HG02981 (cell line): ENCODE data around the gene TTLL1.
"Not testable (repeated sequence)": the region's sequence is repeated elsewhere in the genome, so short reads cannot be mapped to it uniquely, and the experiment has no call there.

Experiments used
- ATAC-seq: cut with Tn5 transposase; IDR thresholded peaks from one replicate; pipeline ENCODE4 v1.9.1; 2021; ENCODE audit warnings: mild to moderate bottlenecking, moderate library complexity; ENCODE audit not compliant: unreplicated experiment

TTLL1 gene

DNA sequence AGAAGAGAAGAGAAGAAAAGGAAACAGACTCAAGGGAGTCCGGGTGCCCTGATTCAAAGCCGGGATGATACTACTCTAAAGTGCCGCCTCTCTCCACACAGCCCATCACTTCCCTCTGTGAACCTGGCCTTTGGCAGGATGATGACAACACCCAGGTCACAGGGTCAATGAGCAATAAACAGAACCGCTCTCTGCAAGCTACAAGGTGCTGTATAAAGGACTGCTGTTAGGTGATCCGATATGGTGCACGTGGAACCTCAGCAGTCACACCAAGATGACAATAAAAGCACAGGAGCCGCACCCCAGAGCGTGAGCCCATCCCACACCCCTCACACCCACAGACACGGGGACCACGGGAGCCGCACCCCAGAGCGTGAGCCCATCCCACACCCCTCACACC is 10.7 kb downstream of the TTLL1 start:
- no peak for ATAC-seq

- no peak for ATAC-seq
Observed at GRCh38 chr22:43077121-43077877, 11.9 kb downstream of the TTLL1 start.

DNA sequence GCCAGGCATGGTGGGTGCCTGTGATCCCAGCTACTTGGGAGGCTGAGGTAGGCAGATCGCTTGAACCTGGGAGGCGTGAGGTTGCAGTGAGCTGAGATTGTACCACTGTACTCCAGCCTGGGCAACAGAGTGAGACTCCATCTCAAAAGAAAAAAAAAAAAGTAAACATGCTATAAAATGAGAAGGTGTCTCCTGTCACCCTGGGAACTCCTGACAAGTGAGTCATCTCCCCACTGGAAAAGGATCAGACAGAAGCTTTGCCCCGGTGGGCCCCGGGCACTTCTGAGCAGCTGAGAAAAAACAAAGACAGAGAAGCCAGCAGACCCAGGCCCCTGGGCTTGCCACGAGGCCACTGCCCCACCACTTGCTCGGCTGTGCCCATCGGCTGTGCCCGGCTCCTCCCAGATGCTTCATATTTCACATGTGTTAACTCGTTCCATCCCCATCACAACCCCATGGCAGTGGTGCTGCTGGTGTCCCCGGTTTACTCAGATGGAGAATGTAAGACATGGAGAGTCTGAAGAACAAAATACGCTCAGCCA is 22.3 kb downstream of the TTLL1 start:
- no peak for ATAC-seq

GRCh38 chr22:43066134-43066533 is 23.1 kb downstream of the TTLL1 start:
- ATAC-seq: no peak

GRCh38 chr22:43060183-43060582 is 29.0 kb downstream of the TTLL1 start:
- no peak for ATAC-seq

DNA sequence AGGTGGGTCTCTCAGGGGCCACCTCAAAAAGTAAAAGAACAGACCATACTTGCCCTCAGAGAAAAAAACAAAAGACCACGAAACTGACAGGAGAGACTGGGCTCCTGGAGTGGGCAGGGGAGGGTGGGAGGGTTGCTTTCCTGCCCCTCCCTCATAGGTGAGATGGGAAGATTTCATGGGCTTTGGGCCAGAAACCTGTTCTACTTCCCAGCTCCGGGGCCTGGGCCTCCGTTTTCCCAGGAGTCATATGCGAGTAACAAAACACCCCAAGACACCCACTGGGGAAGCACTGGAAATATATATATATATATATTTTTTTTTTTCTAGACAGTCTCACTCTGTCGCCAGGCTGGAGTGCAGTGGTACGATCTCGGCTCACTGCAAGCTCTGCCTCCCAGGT is 31.6 kb downstream of the TTLL1 start:
- ATAC-seq: no peak

DNA sequence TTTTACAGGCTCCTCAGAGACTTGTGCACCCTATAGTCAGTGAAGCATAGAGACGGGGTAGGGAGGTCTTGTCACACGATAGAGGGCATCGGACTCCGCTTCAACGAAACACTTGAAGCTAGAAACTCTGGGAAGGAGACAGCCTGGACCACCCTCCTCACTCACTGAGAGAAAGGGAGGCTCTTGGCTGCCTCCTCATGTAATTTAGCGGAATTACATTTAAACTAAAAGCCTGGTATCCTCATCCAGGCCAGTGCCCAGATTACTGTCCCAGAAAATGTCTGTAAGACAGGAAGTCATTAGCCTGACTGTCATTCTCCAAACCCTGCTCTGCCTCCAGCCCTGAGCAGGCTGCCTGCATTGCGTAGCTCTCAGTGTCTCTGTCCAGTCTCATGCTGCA is 36.0 kb downstream of the TTLL1 start:
- no peak for ATAC-seq

GRCh38 chr22:43050995-43051394 is 38.2 kb downstream of the TTLL1 start:
- no peak for ATAC-seq

- ATAC-seq: no peak
Observed at GRCh38 chr22:43047605-43048004, 41.6 kb downstream of the TTLL1 start.

GRCh38 chr22:43044290-43044712 is 44.9 kb downstream of the TTLL1 start:
- ATAC-seq: no peak

DNA sequence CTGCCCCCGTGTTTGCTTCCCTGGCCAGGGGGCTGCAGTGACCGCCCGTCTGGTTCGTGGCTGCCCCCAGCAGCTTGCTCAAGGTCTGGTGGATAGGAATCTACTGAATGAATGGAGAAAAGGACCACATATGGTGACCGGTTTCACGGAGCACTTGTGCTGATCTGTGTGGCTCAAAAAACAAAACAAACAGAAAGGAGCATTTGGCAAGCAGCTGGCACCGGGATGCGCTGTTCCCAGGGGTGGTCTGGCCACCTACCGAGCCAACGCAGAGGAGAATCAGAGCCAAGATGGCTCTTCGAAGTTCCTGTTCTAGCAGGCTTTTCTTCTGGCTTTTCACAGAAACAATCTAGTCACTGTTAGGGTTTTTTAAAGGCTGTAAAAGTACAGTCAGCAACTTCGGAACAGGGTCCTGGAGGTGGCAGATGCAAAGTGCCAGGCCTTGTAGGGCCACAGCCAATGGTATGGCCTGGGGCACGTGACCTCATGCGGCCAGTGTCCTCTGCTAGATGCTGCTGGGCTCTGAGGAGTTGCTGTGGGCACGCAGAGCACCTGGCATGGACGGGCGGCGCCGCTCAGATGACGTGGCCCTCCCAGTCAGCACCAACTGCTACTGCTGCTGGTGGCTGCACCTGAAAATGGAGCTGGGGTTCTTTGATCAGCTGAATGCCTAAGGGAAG is 47.0 kb downstream of the TTLL1 start:
- no peak for ATAC-seq

GRCh38 chr22:43039800-43040199 is 49.4 kb downstream of the TTLL1 start:
- no peak for ATAC-seq

- ATAC-seq: no peak
Observed at GRCh38 chr22:43038325-43038724, 50.9 kb downstream of the TTLL1 start.

- ATAC-seq: no peak
Observed at GRCh38 chr22:43036282-43036829, 52.8 kb downstream of the TTLL1 start.

DNA sequence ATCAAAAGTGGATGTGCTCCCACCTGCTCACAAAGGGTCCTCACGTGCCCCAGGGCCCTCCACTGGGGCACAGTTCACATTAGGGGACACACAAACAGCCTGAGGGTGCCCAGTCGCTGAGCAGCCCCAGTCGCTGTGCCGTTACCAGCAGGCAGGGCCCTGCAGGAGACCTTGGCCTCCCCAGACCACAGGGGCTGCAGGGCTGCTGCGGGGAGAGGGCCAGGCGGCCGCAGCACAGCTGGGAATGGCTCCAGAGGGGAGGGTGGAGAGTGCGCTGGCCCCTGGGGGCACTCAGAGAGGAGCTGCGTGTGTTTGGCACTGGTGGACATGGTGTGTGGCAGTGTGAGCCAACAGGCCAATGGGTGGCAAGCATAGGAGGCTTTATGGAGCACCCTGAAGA is 53.9 kb downstream of the TTLL1 start:
- no peak for ATAC-seq

- ATAC-seq: no peak
Observed at GRCh38 chr22:43031617-43032016, 57.6 kb downstream of the TTLL1 start.

DNA sequence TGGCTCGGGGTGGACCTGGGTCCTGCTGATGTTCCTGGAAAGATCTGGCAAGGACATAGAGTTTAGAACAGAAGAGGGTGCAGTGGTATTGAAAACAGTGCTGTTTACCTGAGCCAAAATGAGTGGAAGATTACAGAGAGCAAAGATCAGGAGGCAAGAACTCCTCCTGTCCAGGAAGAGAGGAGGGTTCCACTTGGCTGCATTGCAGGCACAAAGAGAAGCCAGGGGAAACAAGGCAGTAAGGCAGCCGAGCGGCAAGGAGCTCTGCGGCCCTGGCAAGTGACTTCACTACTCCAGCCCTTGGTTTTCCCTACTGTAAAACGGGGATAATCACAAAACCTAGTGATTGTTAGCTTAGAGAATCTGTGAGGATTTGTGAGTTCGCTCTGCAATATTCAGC is 70.6 kb downstream of the TTLL1 start:
- ATAC-seq: no peak

- no peak for ATAC-seq
Observed at GRCh38 chr22:43017525-43018460, 71.4 kb downstream of the TTLL1 start.

DNA sequence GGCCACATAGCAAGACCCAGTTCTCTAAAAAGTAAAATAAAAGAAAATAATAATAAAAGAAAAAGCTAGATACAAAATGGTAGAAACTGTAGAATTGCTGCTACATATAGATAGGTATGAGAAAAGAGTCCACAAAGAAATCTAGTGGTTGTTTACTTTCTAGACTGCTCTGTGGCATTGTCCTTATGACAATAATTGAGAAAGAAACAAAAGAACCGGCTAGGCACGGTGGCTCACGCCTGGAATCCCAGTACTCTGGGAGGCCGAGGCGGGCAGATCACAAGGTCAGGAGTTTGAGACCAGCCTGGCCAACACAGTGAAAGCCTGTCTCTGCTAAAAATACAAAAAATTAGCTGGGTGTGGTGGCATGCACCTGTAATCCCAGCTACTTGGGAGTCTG is 73.0 kb downstream of the TTLL1 start:
- not testable (repeated sequence) for ATAC-seq

DNA sequence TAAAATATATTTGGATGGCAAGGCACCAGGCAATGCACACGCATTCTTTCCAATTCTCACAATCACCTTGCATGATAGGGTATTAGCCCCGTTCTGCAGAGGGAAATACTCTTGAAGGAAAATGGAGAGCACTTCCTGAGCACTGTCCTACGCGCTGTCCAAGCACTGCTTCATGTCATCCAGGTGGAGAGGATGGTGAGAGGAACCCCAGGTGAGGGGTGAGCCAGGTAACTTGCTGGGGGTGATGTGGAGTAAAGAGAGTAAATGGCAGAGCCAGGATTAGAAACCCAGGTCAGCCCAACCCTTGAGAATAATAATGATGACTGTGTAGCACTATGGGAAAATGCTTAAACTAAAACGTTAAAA is 73.5 kb downstream of the TTLL1 start:
- no peak for ATAC-seq
